ENCODE data around the gene GNGT2.
A peak's percentile ranks its signal among the peaks of the same experiment; 100 is the strongest.

DNA sequence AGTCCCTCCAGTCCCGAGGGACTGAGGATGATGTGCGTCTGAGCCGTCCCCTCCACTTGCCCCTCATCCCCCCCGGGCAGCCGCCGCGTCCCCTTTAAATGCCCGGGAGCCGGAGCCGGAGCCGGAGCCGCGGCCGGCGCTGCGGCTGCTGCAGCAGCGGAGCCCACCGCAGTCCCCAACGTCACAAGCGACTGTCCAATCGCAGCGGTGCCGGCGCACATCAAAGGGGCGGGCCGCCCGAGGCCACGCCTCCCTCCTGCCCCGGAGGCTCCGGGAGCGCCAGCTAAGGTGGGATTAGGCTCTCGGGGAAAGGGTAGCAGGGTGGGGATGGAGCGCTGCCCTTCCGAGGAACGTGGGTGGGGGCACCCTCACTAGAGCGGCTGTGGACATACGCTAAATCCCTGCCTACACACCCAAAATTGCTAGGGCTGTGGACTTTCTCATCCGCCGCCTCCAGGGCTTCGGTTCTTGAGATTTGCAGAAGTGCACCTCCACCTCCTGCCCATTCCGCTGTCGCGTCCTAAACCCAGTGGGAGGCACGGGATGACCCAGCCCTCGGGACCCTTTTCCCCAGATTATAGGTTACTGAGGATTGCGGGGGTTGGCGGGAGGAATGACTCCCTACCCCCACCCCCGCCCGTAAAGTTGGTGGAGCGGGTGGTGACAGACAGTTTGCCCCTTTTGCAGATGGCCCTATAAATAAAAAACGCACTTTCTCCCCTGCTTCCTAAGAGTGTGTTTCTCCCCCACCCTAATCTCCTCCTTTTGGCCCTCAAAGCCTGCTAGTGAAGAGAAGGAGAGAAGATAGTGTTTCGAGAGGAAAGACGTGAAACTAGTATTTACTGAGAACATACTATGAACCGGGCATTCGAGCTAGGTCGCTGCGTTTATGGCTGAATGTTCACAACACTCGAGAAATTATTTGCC is 20.5 kb upstream of the GNGT2 start, which contains the start of gene PHOSPHO1:
- TF ChIP-seq, protein P1, sequence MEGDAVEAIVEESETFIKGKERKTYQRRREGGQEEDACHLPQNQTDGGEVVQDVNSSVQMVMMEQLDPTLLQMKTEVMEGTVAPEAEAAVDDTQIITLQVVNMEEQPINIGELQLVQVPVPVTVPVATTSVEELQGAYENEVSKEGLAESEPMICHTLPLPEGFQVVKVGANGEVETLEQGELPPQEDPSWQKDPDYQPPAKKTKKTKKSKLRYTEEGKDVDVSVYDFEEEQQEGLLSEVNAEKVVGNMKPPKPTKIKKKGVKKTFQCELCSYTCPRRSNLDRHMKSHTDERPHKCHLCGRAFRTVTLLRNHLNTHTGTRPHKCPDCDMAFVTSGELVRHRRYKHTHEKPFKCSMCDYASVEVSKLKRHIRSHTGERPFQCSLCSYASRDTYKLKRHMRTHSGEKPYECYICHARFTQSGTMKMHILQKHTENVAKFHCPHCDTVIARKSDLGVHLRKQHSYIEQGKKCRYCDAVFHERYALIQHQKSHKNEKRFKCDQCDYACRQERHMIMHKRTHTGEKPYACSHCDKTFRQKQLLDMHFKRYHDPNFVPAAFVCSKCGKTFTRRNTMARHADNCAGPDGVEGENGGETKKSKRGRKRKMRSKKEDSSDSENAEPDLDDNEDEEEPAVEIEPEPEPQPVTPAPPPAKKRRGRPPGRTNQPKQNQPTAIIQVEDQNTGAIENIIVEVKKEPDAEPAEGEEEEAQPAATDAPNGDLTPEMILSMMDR (conservative IDR thresholded peaks at IDR 0.05; ENCODE audit: low read depth in 2 of 2), result no peak
- TF ChIP-seq POLR2AphosphoS5 (IDR thresholded peaks at IDR 0.05; ENCODE audit: low read depth), result peak; percentile 50; the same call in 1 of the 2 replicates
- TF ChIP-seq ZNF331 (CRISPR knock-in tag; IDR thresholded peaks at IDR 0.05; ENCODE audit: low read depth), result no peak
- no peak for TF ChIP-seq EZH2 (IDR thresholded peaks at IDR 0.05; ENCODE audit: low read depth, unreplicated experiment)
- TF ChIP-seq, protein P2, sequence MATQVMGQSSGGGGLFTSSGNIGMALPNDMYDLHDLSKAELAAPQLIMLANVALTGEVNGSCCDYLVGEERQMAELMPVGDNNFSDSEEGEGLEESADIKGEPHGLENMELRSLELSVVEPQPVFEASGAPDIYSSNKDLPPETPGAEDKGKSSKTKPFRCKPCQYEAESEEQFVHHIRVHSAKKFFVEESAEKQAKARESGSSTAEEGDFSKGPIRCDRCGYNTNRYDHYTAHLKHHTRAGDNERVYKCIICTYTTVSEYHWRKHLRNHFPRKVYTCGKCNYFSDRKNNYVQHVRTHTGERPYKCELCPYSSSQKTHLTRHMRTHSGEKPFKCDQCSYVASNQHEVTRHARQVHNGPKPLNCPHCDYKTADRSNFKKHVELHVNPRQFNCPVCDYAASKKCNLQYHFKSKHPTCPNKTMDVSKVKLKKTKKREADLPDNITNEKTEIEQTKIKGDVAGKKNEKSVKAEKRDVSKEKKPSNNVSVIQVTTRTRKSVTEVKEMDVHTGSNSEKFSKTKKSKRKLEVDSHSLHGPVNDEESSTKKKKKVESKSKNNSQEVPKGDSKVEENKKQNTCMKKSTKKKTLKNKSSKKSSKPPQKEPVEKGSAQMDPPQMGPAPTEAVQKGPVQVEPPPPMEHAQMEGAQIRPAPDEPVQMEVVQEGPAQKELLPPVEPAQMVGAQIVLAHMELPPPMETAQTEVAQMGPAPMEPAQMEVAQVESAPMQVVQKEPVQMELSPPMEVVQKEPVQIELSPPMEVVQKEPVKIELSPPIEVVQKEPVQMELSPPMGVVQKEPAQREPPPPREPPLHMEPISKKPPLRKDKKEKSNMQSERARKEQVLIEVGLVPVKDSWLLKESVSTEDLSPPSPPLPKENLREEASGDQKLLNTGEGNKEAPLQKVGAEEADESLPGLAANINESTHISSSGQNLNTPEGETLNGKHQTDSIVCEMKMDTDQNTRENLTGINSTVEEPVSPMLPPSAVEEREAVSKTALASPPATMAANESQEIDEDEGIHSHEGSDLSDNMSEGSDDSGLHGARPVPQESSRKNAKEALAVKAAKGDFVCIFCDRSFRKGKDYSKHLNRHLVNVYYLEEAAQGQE (IDR thresholded peaks at IDR 0.05; ENCODE audit: unreplicated experiment), result no peak
- TF ChIP-seq ZNF114 (CRISPR knock-in tag; IDR thresholded peaks at IDR 0.05), result no peak

Data from GM23338 (cell line).